Stomach (tissue), 4 donors: ENCODE data around the gene CMTR2.

ENCODE experiments used
- CTCF ChIP-seq, 7 experiments: fragments of 450-650 bp in 4 of 7; fragments of 200-600 bp in 3 of 7; sonication (generic) in 3 of 7; IDR thresholded peaks; one replicate each; pipeline ENCODE4 v1.5.1; 2016 to 2019; ENCODE audit warnings: antibody characterized with exemption in 7 of 7, control low read depth in 2 of 7, mild to moderate bottlenecking in 1 of 7
- EP300 ChIP-seq: sonication (generic); formaldehyde crosslinking; IDR thresholded peaks from one replicate; pipeline ENCODE4 v1.6.1; 2017; ENCODE audit warnings: antibody characterized with exemption
- POLR2A ChIP-seq, 4 donors: fragments of 450-650 bp; IDR thresholded peaks; one replicate each; pipeline ENCODE4 v1.6.1; 2016; ENCODE audit warnings: antibody characterized with exemption in 4 of 4, control low read depth in 2 of 4, mild to moderate bottlenecking in 1 of 4, moderate library complexity in 1 of 4
- POLR2AphosphoS5 ChIP-seq, 3 donors: sonication (generic); formaldehyde crosslinking; IDR thresholded peaks; one replicate each; pipeline ENCODE4 v1.6.1; 2016; ENCODE audit warnings: antibody characterized with exemption in 3 of 3

GRCh38 chr16:71282943-71283342, 6.3 kb downstream of the CMTR2 start:
- TF ChIP-seq POLR2A (IDR thresholded peaks at IDR 0.05) (no peak), CTCF (IDR thresholded peaks at IDR 0.05) (no peak), EP300 (no peak), POLR2AphosphoS5 (IDR thresholded peaks at IDR 0.05) (no peak)
